Measurements from ENCODE around the gene COL1A1. TPM values are rescaled to one million over a fixed set of nuclear protein-coding genes. Genes with fewer than 3 reads are reported as not detected.

COL1A1 gene
- total RNA-seq, 1 donor from 2014 or later: 12,796 TPM

GRCh38 chr17:50200457-50201275 is 765 bp downstream of the COL1A1 start:
- peak overlapping the region; percentile 98 for H3K27ac Mint-ChIP-seq (ENCODE audit: unreplicated experiment)
- H3K4me3 ChIP-seq (ENCODE audit: insufficient read depth, low read depth, low read length): peak overlapping the region; percentile 96
- H3K27me3 ChIP-seq (ENCODE audit: insufficient read depth, low read length): no peaks in the 10 kb centered on the region
- peaks cover 69% of the 10 kb centered on the region for H3K4me1 ChIP-seq (ENCODE audit: insufficient read depth, low read length)
- peaks cover 48% of the 10 kb centered on the region for H3K36me3 Mint-ChIP-seq (ENCODE audit: low read depth, unreplicated experiment)
- peak overlapping the region; percentile 100 for H3K9ac ChIP-seq (ENCODE audit: low read length)
- TF ChIP-seq CTCF (IDR thresholded peaks at IDR 0.05; ENCODE audit: insufficient read depth, low read depth, low read length): peak; percentile 73
- TF ChIP-seq EZH2 (IDR thresholded peaks at IDR 0.05; ENCODE audit: insufficient read depth, low read length): no peak
- peaks cover 56% of the 10 kb centered on the region for H4K20me1 ChIP-seq (ENCODE audit: insufficient read depth, low read length)
- FAIRE-seq (no peak), DNase-seq (ENCODE audit: low read depth) (peak; percentile 55)
- no peak overlapping the region for H2AFZ ChIP-seq (ENCODE audit: low read depth, low read length)
- peaks cover 86% of the 10 kb centered on the region for H3K79me2 ChIP-seq (ENCODE audit: insufficient read depth, low read length)
- H3K9me3 Mint-ChIP-seq (ENCODE audit: unreplicated experiment): peaks cover 2% of the 10 kb centered on the region
- peaks cover 52% of the 10 kb centered on the region for H3K4me1 Mint-ChIP-seq (ENCODE audit: low read depth, unreplicated experiment)
- H3K4me3 Mint-ChIP-seq (ENCODE audit: unreplicated experiment): peak overlapping the region; percentile 93
- H3K27ac ChIP-seq (ENCODE audit: low read depth, low read length): peak overlapping the region; percentile 98
- peak overlapping the region; percentile 89 for H3K4me2 ChIP-seq (ENCODE audit: low read length)
- H3K36me3 ChIP-seq (ENCODE audit: insufficient read depth, low read length): peaks cover 33% of the 10 kb centered on the region
- no peaks in the 10 kb centered on the region for H3K9me3 ChIP-seq (ENCODE audit: insufficient read depth, low read depth, low read length)
- H3K27me3 Mint-ChIP-seq (ENCODE audit: low read depth, unreplicated experiment): no peaks in the 10 kb centered on the region

- H3K27me3 ChIP-seq (ENCODE audit: insufficient read depth, low read length): no peaks in the 10 kb centered on the region
- peaks cover 50% of the 10 kb centered on the region for H3K36me3 Mint-ChIP-seq (ENCODE audit: low read depth, unreplicated experiment)
- H3K27me3 Mint-ChIP-seq (ENCODE audit: low read depth, unreplicated experiment): no peaks in the 10 kb centered on the region
- H3K4me1 Mint-ChIP-seq (ENCODE audit: low read depth, unreplicated experiment): peaks cover 52% of the 10 kb centered on the region
- H3K4me3 ChIP-seq (ENCODE audit: insufficient read depth, low read depth, low read length): peak overlapping the region; percentile 96
- H3K9me3 Mint-ChIP-seq (ENCODE audit: unreplicated experiment): peaks cover 2% of the 10 kb centered on the region
- H3K27ac ChIP-seq (ENCODE audit: low read depth, low read length): peak overlapping the region; percentile 98
- no peak for TF ChIP-seq EZH2 (IDR thresholded peaks at IDR 0.05; ENCODE audit: insufficient read depth, low read length)
- no peak for TF ChIP-seq CTCF (IDR thresholded peaks at IDR 0.05; ENCODE audit: insufficient read depth, low read depth, low read length)
- H3K36me3 ChIP-seq (ENCODE audit: insufficient read depth, low read length): peaks cover 39% of the 10 kb centered on the region
- no peaks in the 10 kb centered on the region for H3K9me3 ChIP-seq (ENCODE audit: insufficient read depth, low read depth, low read length)
- peak overlapping the region; percentile 100 for H3K9ac ChIP-seq (ENCODE audit: low read length)
- H4K20me1 ChIP-seq (ENCODE audit: insufficient read depth, low read length): peaks cover 63% of the 10 kb centered on the region
- peak overlapping the region; percentile 98 for H3K27ac Mint-ChIP-seq (ENCODE audit: unreplicated experiment)
- DNase-seq (ENCODE audit: low read depth) (peak; percentile 85), FAIRE-seq (no peak)
- peaks cover 69% of the 10 kb centered on the region for H3K4me1 ChIP-seq (ENCODE audit: insufficient read depth, low read length)
- peak overlapping the region; percentile 89 for H3K4me2 ChIP-seq (ENCODE audit: low read length)
- peaks cover 89% of the 10 kb centered on the region for H3K79me2 ChIP-seq (ENCODE audit: insufficient read depth, low read length)
- H3K4me3 Mint-ChIP-seq (ENCODE audit: unreplicated experiment): peak overlapping the region; percentile 93
- H2AFZ ChIP-seq (ENCODE audit: low read depth, low read length): no peak overlapping the region
Measured at GRCh38 chr17:50199803-50200456, 1.5 kb downstream of the COL1A1 start.
